A673 (cell line): ENCODE data around the gene CCDC40. TPM values are rescaled to one million over a fixed set of nuclear protein-coding genes. Genes with fewer than 3 reads are reported as not detected.

Experiments
- BruUV-seq: library from RNA; stranded (reverse); fragments of 400-500 nt; replicated peaks from 2 replicates; lab custom pipeline; 2021; lab: Mats Ljungman, UMichigan
- CTCF ChIA-PET: fragments of 300-600 bp; sonication (Branson Sonifier 250); formaldehyde crosslinking; loops from one replicate; lab custom pipeline; 2022; ENCODE audit warnings: antibody characterized with exemption; lab: Charles Lee
- POLR2A ChIA-PET: fragments of 300-600 bp; sonication (Branson Sonifier 250); formaldehyde crosslinking; loops from one replicate; lab custom pipeline; 2022; ENCODE audit warnings: antibody characterized with exemption; ENCODE audit not compliant: low non-redundant PET; lab: Charles Lee
- DNase-seq: peaks from one replicate; pipeline ENCODE4 v3.0.0-alpha.2; 2015; ENCODE audit warnings: low spot score
- H3K27ac ChIP-seq: fragments of 200-600 bp; sonication (generic); 2 replicates; pipeline ENCODE4 v1.5.1; 2016; ENCODE audit warnings: mixed run types, low read depth, mild to moderate bottlenecking, mixed read lengths, antibody characterized with exemption, low read length; ENCODE audit not compliant: poor library complexity, severe bottlenecking
- H3K27me3 ChIP-seq: fragments of 200-600 bp; sonication (generic); replicated peaks from 2 replicates; pipeline ENCODE4 v1.6.1; 2017; ENCODE audit warnings: mixed run types, low read depth, mild to moderate bottlenecking, mixed read lengths, antibody characterized with exemption, low read length; ENCODE audit not compliant: insufficient read depth, poor library complexity
- H3K36me3 ChIP-seq: fragments of 200-600 bp; sonication (generic); 2 replicates; pipeline ENCODE4 v1.6.1; 2016; ENCODE audit warnings: mixed run types, mild to moderate bottlenecking, mixed read lengths, antibody characterized with exemption, low read length; ENCODE audit not compliant: insufficient read depth, poor library complexity, severe bottlenecking
- H3K4me1 ChIP-seq: fragments of 200-600 bp; sonication (generic); 2 replicates; pipeline ENCODE4 v1.6.1; 2017; ENCODE audit warnings: mixed run types, mild to moderate bottlenecking, mixed read lengths, antibody characterized with exemption, low read length; ENCODE audit not compliant: insufficient read depth, poor library complexity, severe bottlenecking
- H3K4me3 ChIP-seq: fragments of 200-600 bp; sonication (generic); 2 replicates; pipeline ENCODE4 v1.5.1; 2016; ENCODE audit warnings: low read depth, mixed run types, mild to moderate bottlenecking, mixed read lengths, low read length; ENCODE audit not compliant: poor library complexity, severe bottlenecking
- H3K9me3 ChIP-seq: fragments of 200-600 bp; sonication (generic); 2 replicates; pipeline ENCODE4 v1.6.1; 2016; ENCODE audit warnings: mixed run types, low read depth, mild to moderate bottlenecking, mixed read lengths, antibody characterized with exemption, low read length; ENCODE audit not compliant: poor library complexity, severe bottlenecking
- CTCF ChIP-seq: fragments of 300-800, 200-600 bp; sonication (generic); conservative IDR thresholded peaks from 2 replicates; pipeline ENCODE4 v1.5.1; 2017; ENCODE audit warnings: low read depth, mild to moderate bottlenecking, antibody characterized with exemption, low read length, moderate library complexity, mixed read lengths
- EZH2 ChIP-seq: fragments of 200-600 bp; sonication (generic); IDR thresholded peaks from 2 replicates; pipeline ENCODE4 v1.6.1; 2017; ENCODE audit warnings: borderline replicate concordance, low read depth, mild to moderate bottlenecking, mixed read lengths, antibody characterized with exemption, low read length; ENCODE audit not compliant: poor library complexity, severe bottlenecking
- intact Hi-C: fragments of 100-400 bp; cut with micrococcal nuclease; formaldehyde crosslinking; loops from one replicate; pipeline ENCODE4 v1.10.0; 2022; ENCODE audit not compliant: unreplicated experiment
- total RNA-seq: library from RNA; stranded (reverse); gene quantifications from 2 replicates; pipeline ENCODE4 v1.2.3, GENCODE V29; 2021

The CCDC40 gene
- total RNA-seq, 1 experiment from 2014 or later: 3.5 TPM

DNA sequence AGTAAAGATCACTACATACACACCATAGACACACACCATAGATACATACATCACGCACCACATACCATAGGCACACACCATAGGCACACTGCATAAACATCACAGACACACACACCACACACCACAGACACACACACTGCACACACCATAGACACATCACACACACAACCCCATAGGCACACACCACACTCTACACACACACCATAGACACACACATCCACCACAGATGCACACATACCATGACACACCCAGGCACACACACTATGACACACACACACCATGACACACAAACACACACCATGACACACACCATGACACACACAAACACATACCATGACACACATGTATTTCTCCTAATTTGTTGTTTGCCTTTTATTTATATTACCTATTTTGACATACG is 14.8 kb upstream of the CCDC40 start:
- H3K27me3 ChIP-seq: no peaks in the 10 kb centered on the region
- POLR2A ChIA-PET: no interaction called here
- H3K4me1 ChIP-seq: peaks cover 9% of the 10 kb centered on the region
- no peak for DNase-seq
- no peak overlapping the region for H3K4me3 ChIP-seq
- intact Hi-C loops: no loop called here
- no TSS peak for BruUV-seq
- no peaks in the 10 kb centered on the region for H3K36me3 ChIP-seq
- TF ChIP-seq CTCF: no peak
- TF ChIP-seq EZH2: no peak
- H3K9me3 ChIP-seq: no peaks in the 10 kb centered on the region
- CTCF ChIA-PET: interaction anchor here (0.6 kb wide), 1 partner anchor 179 kb away, joined by 3 read pairs; no protein-coding TSS in a partner anchor
- H3K27ac ChIP-seq: no peak overlapping the region

- H3K36me3 ChIP-seq: no peaks in the 10 kb centered on the region
- no peak overlapping the region for H3K27ac ChIP-seq
- H3K27me3 ChIP-seq: no peaks in the 10 kb centered on the region
- peaks cover 9% of the 10 kb centered on the region for H3K4me1 ChIP-seq
- no peaks in the 10 kb centered on the region for H3K9me3 ChIP-seq
- intact Hi-C loops: no loop called here
- no peak for TF ChIP-seq EZH2
- no peak for TF ChIP-seq CTCF
- POLR2A ChIA-PET: interaction anchor here (0.7 kb wide), 1 partner anchor 365 kb away, joined by 5 read pairs; no protein-coding TSS in a partner anchor
- BruUV-seq: no TSS peak
- DNase-seq: no peak
- CTCF ChIA-PET: interaction anchor here (0.9 kb wide), 1 partner anchor 15 kb away, joined by 3 read pairs; no protein-coding TSS in a partner anchor
- no peak overlapping the region for H3K4me3 ChIP-seq
Observed at GRCh38 chr17:80023481-80024205, 12.8 kb upstream of the CCDC40 start.

DNA sequence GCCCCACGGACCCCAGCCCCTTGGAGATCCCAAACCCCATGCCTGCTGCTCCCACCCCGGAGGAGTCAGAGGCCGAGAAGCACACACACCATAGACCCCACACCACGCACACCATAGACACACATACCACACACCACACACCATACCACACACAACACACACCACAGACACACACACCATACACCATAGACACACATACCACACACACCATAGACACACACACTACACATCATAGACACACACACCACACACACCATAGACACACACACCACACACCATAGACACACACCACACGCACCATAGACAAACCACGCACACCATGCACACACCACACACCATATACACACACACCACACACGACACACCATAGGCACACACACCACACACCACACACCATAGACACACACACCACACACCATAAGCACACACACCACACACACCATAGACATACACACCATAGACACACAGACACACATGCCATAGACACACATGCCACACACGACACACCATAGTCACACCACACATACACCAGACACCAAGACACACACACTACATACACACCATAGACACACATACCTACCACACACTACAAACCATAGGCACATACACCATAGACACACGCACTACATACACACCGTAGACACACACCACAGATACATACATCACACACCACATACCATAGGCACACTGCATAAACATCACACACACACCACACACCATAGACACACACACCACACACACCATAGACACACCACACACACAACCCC is 12.1 kb upstream of the CCDC40 start:
- BruUV-seq: no TSS peak
- intact Hi-C loops: no loop called here
- H3K27ac ChIP-seq: no peak overlapping the region
- TF ChIP-seq EZH2 (no peak), CTCF (no peak)
- H3K4me1 ChIP-seq: peaks cover 9% of the 10 kb centered on the region
- DNase-seq: no peak
- ChIA-PET CTCF (interaction anchor here (0.9 kb wide), 1 partner anchor 16 kb away, joined by 3 read pairs; no protein-coding TSS in a partner anchor), POLR2A (interaction anchor here (0.7 kb wide), 1 partner anchor 364 kb away, joined by 5 read pairs; no protein-coding TSS in a partner anchor)
- H3K36me3 ChIP-seq: no peaks in the 10 kb centered on the region
- H3K4me3 ChIP-seq: no peak overlapping the region
- H3K9me3 ChIP-seq: no peaks in the 10 kb centered on the region
- no peaks in the 10 kb centered on the region for H3K27me3 ChIP-seq
